Keratinocyte (primary cell): ENCODE data around the gene JMJD1C. TPM values are rescaled to one million over a fixed set of nuclear protein-coding genes. Genes with fewer than 3 reads are reported as not detected.

Source experiments
- DNase-seq: peaks from one replicate; pipeline ENCODE4 v3.0.0-alpha.2; 2011; ENCODE audit warnings: low read depth, missing footprints, low spot score
- FAIRE-seq: peaks from 2 replicates; lab custom pipeline; 2011; peaks lifted over from hg19 to GRCh38; lab: Jason Lieb, UNC
- H2AFZ ChIP-seq: 2 replicates; pipeline ENCODE4 v1.6.0; 2012; ENCODE audit warnings: low read length, control low read depth, inconsistent platforms; ENCODE audit not compliant: control insufficient read depth
- H3K27ac ChIP-seq: 2 replicates; pipeline ENCODE4 v1.5.1; 2011; ENCODE audit warnings: low read length; ENCODE audit not compliant: control insufficient read depth, insufficient read depth
- H3K27me3 ChIP-seq: 3 replicates; pipeline ENCODE4 v1.6.0; 2011; ENCODE audit warnings: low read length; ENCODE audit not compliant: control insufficient read depth, insufficient read depth; ENCODE audit errors: extremely low read depth
- H3K36me3 ChIP-seq, 2 experiments: 2 replicates in 1 of 2; 3 replicates in 1 of 2; pipeline ENCODE4 v1.5.1; 2011; ENCODE audit warnings: low read length in 2 of 2, mild to moderate bottlenecking in 1 of 2; ENCODE audit not compliant: control insufficient read depth in 2 of 2, insufficient read depth in 2 of 2; ENCODE audit errors: extremely low read depth in 1 of 2
- H3K4me1 ChIP-seq: 3 replicates; pipeline ENCODE4 v1.5.1; 2011; ENCODE audit warnings: low read length; ENCODE audit not compliant: control insufficient read depth, insufficient read depth; ENCODE audit errors: extremely low read depth
- H3K4me2 ChIP-seq: 3 replicates; pipeline ENCODE4 v1.6.0; 2011; ENCODE audit warnings: low read depth, low read length; ENCODE audit not compliant: control insufficient read depth, insufficient read depth; ENCODE audit errors: extremely low read depth
- H3K4me3 ChIP-seq, 3 experiments: fragments of 200-600 bp in 1 of 3; sonication (generic) in 1 of 3; 2 replicates in 2 of 3; 3 replicates in 1 of 3; pipeline ENCODE4 v1.5.1; 2011 to 2016; ENCODE audit warnings: low read length in 3 of 3, mild to moderate bottlenecking in 3 of 3, control low read depth in 2 of 3, inconsistent platforms in 1 of 3, low read depth in 1 of 3, mixed read lengths in 1 of 3, mixed run types in 1 of 3, moderate library complexity in 1 of 3; ENCODE audit not compliant: control insufficient read depth in 2 of 3, insufficient read depth in 2 of 3; ENCODE audit errors: extremely low read depth in 1 of 3
- H3K79me2 ChIP-seq: 2 replicates; pipeline ENCODE4 v1.6.0; 2012; ENCODE audit warnings: low read length; ENCODE audit not compliant: control insufficient read depth, insufficient read depth
- H3K9ac ChIP-seq: 3 replicates; pipeline ENCODE4 v1.6.0; 2011; ENCODE audit warnings: low read length; ENCODE audit not compliant: control insufficient read depth, insufficient read depth; ENCODE audit errors: extremely low read depth
- H3K9me1 ChIP-seq: 3 replicates; pipeline ENCODE4 v1.6.0; 2011; ENCODE audit warnings: low read length; ENCODE audit not compliant: control insufficient read depth, insufficient read depth; ENCODE audit errors: extremely low read depth
- H3K9me3 ChIP-seq: 2 replicates; pipeline ENCODE4 v1.5.1; 2012; ENCODE audit warnings: low read depth, low read length; ENCODE audit not compliant: control insufficient read depth
- H4K20me1 ChIP-seq: 3 replicates; pipeline ENCODE4 v1.6.0; 2011; ENCODE audit warnings: low read length; ENCODE audit not compliant: control insufficient read depth, insufficient read depth; ENCODE audit errors: extremely low read depth
- EZH2 ChIP-seq: IDR thresholded peaks from one replicate; pipeline ENCODE4 v1.6.1; 2012; ENCODE audit warnings: inconsistent platforms, mild to moderate bottlenecking, low read length, moderate library complexity
- dilution Hi-C: fragments of 300-500 bp; cut with MboI; formaldehyde crosslinking; loops from one replicate; pipeline ENCODE4 v1.7.0; 2020; ENCODE audit warnings: low sequenced_read_pairs; ENCODE audit not compliant: extremely low pct_ligation_motif_present
- polyA plus RNA-seq, 5 experiments: library from polyadenylated mRNA; depleted of rRNA in 3 of 5; stranded (reverse) in 3 of 5; stranded (forward) in 1 of 5; unstranded in 1 of 5; fragments of >200 nt; gene quantifications; 1 replicate in 1 of 5; 2 replicates in 3 of 5; 3 replicates in 1 of 5; pipeline versions ENCODE4 v1.2.1 to v1.2.3, GENCODE V29; 2011 to 2012; ENCODE audit warnings: missing spikeins in 2 of 5, low read depth in 1 of 5, low replicate concordance in 1 of 5
- small RNA-seq, 3 experiments: library from RNA; depleted of rRNA; stranded (forward); fragments of <200 nt; gene quantifications; one replicate each; pipeline ENCODE3, GENCODE V24; 2012; ENCODE audit warnings: low read depth in 3 of 3, low replicate concordance in 1 of 3; ENCODE audit not compliant: insufficient read length in 3 of 3
- TF ChIP-seq, protein P1 (sequence below), 3 experiments: IDR thresholded peaks in 1 of 3; conservative IDR thresholded peaks in 1 of 3; optimal IDR thresholded peaks in 1 of 3; 2 replicates in 2 of 3; 3 replicates in 1 of 3; pipeline versions ENCODE3 to v1.5.1; 2011; ENCODE audit warnings: low read length in 3 of 3, mild to moderate bottlenecking in 3 of 3, moderate library complexity in 2 of 3, control low read depth in 1 of 3, inconsistent platforms in 1 of 3; ENCODE audit not compliant: insufficient read depth in 2 of 3; ENCODE audit errors: extremely low read depth in 1 of 3

JMJD1C gene
- polyA plus RNA-seq, 1 donor (not counting 4 experiments of a cell fraction or from before 2014, with no cell fraction given), result 38.2 TPM

DNA sequence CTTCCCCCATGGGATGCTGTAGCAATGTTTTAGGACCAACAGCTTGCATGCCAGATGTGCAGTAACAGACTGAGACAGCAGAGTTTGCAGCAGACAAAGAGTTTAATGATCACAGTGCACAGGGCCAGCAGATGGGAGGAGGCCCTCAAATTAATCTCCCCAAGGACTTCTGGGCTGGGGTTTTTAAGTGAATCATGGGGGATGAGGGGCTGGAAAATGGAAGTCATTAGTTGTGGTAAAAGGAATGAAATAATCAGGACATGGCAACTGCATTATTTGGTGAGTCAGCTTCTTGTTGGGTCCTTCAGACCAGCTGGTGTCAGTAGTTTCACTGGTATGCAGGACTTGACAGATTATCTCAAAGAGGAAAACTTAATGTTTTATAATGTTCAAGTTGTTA, 345.2 kb downstream of the JMJD1C start:
- FAIRE-seq, result no peak
- H4K20me1 ChIP-seq, result no peaks in the 10 kb centered on the region

GRCh38 chr10:63119041-63119440, 346.7 kb downstream of the JMJD1C start:
- Histone ChIP-seq H3K4me3 (no peak overlapping the region), H2AFZ (no peak overlapping the region), H3K79me2 (no peaks in the 10 kb centered on the region), H3K9ac (no peak overlapping the region), H4K20me1 (no peaks in the 10 kb centered on the region), H3K36me3 (no peaks in the 10 kb centered on the region), H3K4me2 (no peak overlapping the region), H3K9me3 (no peaks in the 10 kb centered on the region), H3K4me1 (peaks cover 10% of the 10 kb centered on the region), H3K27ac (no peak overlapping the region), H3K27me3 (no peaks in the 10 kb centered on the region), H3K9me1 (no peaks in the 10 kb centered on the region)
- dilution Hi-C loops, result no loop called here
- TF ChIP-seq, protein P1, sequence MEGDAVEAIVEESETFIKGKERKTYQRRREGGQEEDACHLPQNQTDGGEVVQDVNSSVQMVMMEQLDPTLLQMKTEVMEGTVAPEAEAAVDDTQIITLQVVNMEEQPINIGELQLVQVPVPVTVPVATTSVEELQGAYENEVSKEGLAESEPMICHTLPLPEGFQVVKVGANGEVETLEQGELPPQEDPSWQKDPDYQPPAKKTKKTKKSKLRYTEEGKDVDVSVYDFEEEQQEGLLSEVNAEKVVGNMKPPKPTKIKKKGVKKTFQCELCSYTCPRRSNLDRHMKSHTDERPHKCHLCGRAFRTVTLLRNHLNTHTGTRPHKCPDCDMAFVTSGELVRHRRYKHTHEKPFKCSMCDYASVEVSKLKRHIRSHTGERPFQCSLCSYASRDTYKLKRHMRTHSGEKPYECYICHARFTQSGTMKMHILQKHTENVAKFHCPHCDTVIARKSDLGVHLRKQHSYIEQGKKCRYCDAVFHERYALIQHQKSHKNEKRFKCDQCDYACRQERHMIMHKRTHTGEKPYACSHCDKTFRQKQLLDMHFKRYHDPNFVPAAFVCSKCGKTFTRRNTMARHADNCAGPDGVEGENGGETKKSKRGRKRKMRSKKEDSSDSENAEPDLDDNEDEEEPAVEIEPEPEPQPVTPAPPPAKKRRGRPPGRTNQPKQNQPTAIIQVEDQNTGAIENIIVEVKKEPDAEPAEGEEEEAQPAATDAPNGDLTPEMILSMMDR (optimal IDR thresholded peaks at IDR 0.05 in 1 of 3, IDR thresholded peaks at IDR 0.05 in 1 of 3, conservative IDR thresholded peaks at IDR 0.05 in 1 of 3; ENCODE audit: extremely low read depth in 1 of 3, insufficient read depth in 2 of 3, low read length in 3 of 3), result no peak
- TF ChIP-seq EZH2, result no peak
- DNase-seq (no peak), FAIRE-seq (no peak)

More for the DNA sequence above, 345.2 kb downstream of the JMJD1C start:
- Histone ChIP-seq H3K9ac (no peak overlapping the region), H3K9me1 (no peaks in the 10 kb centered on the region), H3K9me3 (no peaks in the 10 kb centered on the region), H3K27me3 (no peaks in the 10 kb centered on the region), H3K36me3 (no peaks in the 10 kb centered on the region), H2AFZ (no peak overlapping the region), H3K4me3 (no peak overlapping the region), H3K27ac (no peak overlapping the region), H3K4me2 (no peak overlapping the region), H3K4me1 (peaks cover 6% of the 10 kb centered on the region), H3K79me2 (no peaks in the 10 kb centered on the region)
- dilution Hi-C loops, result no loop called here
- DNase-seq, result no peak
- TF ChIP-seq, protein P1 (optimal IDR thresholded peaks at IDR 0.05 in 1 of 3, IDR thresholded peaks at IDR 0.05 in 1 of 3, conservative IDR thresholded peaks at IDR 0.05 in 1 of 3; ENCODE audit: extremely low read depth in 1 of 3, insufficient read depth in 2 of 3, low read length in 3 of 3), result no peak
- TF ChIP-seq EZH2, result no peak

Small RNA genes within 50 kb of the gene (small RNA-seq; reads per million reads assigned to genes)
- gene AC022022.1 (0 reads per million in 3 experiments), gene MIR1296 (0.67 to 50.4 (median 5.3) reads per million in 3 experiments)

Other genes starting within 250 kb of the JMJD1C start
- gene REEP3, start 55.4 kb upstream of the JMJD1C start, polyA plus RNA-seq, result 34.7 to 65.8 TPM (median 52.8 TPM) in 3 replicates